DMS79 treated with DMSO at 0.1 percent for 48 hours (cell line): Measurements from ENCODE around the gene DDX25.

Experiments
- DNase-seq: peaks from one replicate; lab custom pipeline; 2025; lab: John Stamatoyannopoulos, UW

The DDX25 gene

GRCh38 chr11:125977333-125977732 is 73.0 kb downstream of the DDX25 start:
- DNase-seq, result no peak

- no peak for DNase-seq
Measured at GRCh38 chr11:125978181-125978716, 73.9 kb downstream of the DDX25 start.
